Measurements from ENCODE around the gene MYO5B. TPM values are rescaled to one million over a fixed set of nuclear protein-coding genes. Genes with fewer than 3 reads are reported as not detected.

MYO5B gene
- total RNA-seq, 2 experiments from 2014 or later, result not detected

- no peak overlapping the region for H3K27ac ChIP-seq (ENCODE audit: low read depth in 1 of 2, low read length in 2 of 2)
- Mint-ChIP-seq H3K27ac (no peak overlapping the region), H3K4me3 (peak overlapping the region; percentile 27), H3K9me3 (no peaks in the 10 kb centered on the region), H3K4me1 (ENCODE audit: low read depth) (peaks cover 28% of the 10 kb centered on the region), H3K36me3 (ENCODE audit: low read depth) (no peaks in the 10 kb centered on the region), H3K27me3 (peaks cover 79% of the 10 kb centered on the region)
- intact Hi-C loops (cut with DNase I, micrococcal nuclease), result loop anchor here in 1 of 2 experiments (5.0 kb wide), 1 partner anchor 682 kb away; no protein-coding TSS in a partner anchor
- CTCF ChIA-PET, result no interaction called here
- ATAC-seq (ENCODE audit: poor library complexity), result no peak
- peaks cover 37 to 67% of the 10 kb centered on the region in 2 experiments for H3K27me3 ChIP-seq (ENCODE audit: control insufficient read depth in 1 of 2, insufficient read depth in 2 of 2, low read length in 2 of 2)
- TF ChIP-seq CTCF (IDR thresholded peaks at IDR 0.05), result no peak
- no peak for DNase-seq
- no peaks in the 10 kb centered on the region for H3K36me3 ChIP-seq (ENCODE audit: insufficient read depth, low read length)
- POLR2A ChIA-PET, result interaction anchor here (1.2 to 1.4 kb wide), 2 partner anchors 10 to 87 kb away, joined by 3 read pairs; partner anchors contain the start of gene MBD1
- no peak overlapping the region for H3K4me3 ChIP-seq (ENCODE audit: low read length)
- H3K9me3 ChIP-seq (ENCODE audit: control insufficient read depth in 1 of 2, insufficient read depth in 1 of 2, low read length in 2 of 2), result peaks cover 0 to 10% of the 10 kb centered on the region in 2 experiments
- H3K4me1 ChIP-seq (ENCODE audit: insufficient read depth, low read length), result peaks cover 24% of the 10 kb centered on the region
Observed at GRCh38 chr18:50193796-50194630, 934 bp downstream of the MYO5B start.

- no peaks in the 10 kb centered on the region for H3K9me3 Mint-ChIP-seq
Observed at GRCh38 chr18:50192995-50193795, 1.8 kb downstream of the MYO5B start.

More at GRCh38 chr18:50192995-50193795, 1.8 kb downstream of the MYO5B start:
- intact Hi-C loops (cut with DNase I, micrococcal nuclease), result loop anchor here in 1 of 2 experiments (5.0 kb wide), 1 partner anchor 681 kb away; no protein-coding TSS in a partner anchor
- Histone ChIP-seq H3K4me3 (ENCODE audit: low read length) (no peak overlapping the region), H3K27ac (ENCODE audit: low read depth in 1 of 2, low read length in 2 of 2) (no peak overlapping the region), H3K36me3 (ENCODE audit: insufficient read depth, low read length) (no peaks in the 10 kb centered on the region), H3K27me3 (ENCODE audit: control insufficient read depth in 1 of 2, insufficient read depth in 2 of 2, low read length in 2 of 2) (peaks cover 35 to 63% of the 10 kb centered on the region in 2 experiments), H3K9me3 (ENCODE audit: control insufficient read depth in 1 of 2, insufficient read depth in 1 of 2, low read length in 2 of 2) (peaks cover 0 to 10% of the 10 kb centered on the region in 2 experiments), H3K4me1 (ENCODE audit: insufficient read depth, low read length) (peaks cover 24% of the 10 kb centered on the region)
- ATAC-seq (ENCODE audit: poor library complexity) (no peak), DNase-seq (no peak)
- Mint-ChIP-seq H3K27me3 (peaks cover 76% of the 10 kb centered on the region), H3K4me1 (ENCODE audit: low read depth) (peaks cover 28% of the 10 kb centered on the region), H3K27ac (no peak overlapping the region), H3K36me3 (ENCODE audit: low read depth) (no peaks in the 10 kb centered on the region), H3K4me3 (peak overlapping the region; percentile 39)
- no peak for TF ChIP-seq CTCF (IDR thresholded peaks at IDR 0.05)
- ChIA-PET POLR2A (no interaction called here), CTCF (no interaction called here)
